Iris pigment epithelial cell (primary cell): ENCODE measurements around the gene CCDC142.
"Not testable (repeated sequence)": the region's sequence is repeated elsewhere in the genome, so short reads cannot be mapped to it uniquely, and the experiment has no call there.

Source experiments
- DNase-seq: peaks from one replicate; pipeline ENCODE4 v3.0.0-alpha.2; 2011; ENCODE audit warnings: low read depth

The CCDC142 gene

GRCh38 chr2:74498500-74499266, 15.9 kb upstream of the CCDC142 start:
- DNase-seq, result peak; percentile 29

GRCh38 chr2:74497777-74498499, 15.1 kb upstream of the CCDC142 start:
- peak; percentile 22 for DNase-seq

- DNase-seq, result no peak
Observed at GRCh38 chr2:74496997-74497776, 14.4 kb upstream of the CCDC142 start.

- DNase-seq, result no peak
Observed at GRCh38 chr2:74495440-74495839, 12.6 kb upstream of the CCDC142 start.

GRCh38 chr2:74493546-74493945, 10.7 kb upstream of the CCDC142 start:
- peak; percentile 10 for DNase-seq

- no peak for DNase-seq
Observed at GRCh38 chr2:74491648-74492544, 9.1 kb upstream of the CCDC142 start.

- no peak for DNase-seq
Observed at GRCh38 chr2:74489906-74490305, 7.1 kb upstream of the CCDC142 start.

- DNase-seq, result no peak
Observed at GRCh38 chr2:74488643-74489481, 6.1 kb upstream of the CCDC142 start.

GRCh38 chr2:74486141-74486540, 3.3 kb upstream of the CCDC142 start:
- no peak for DNase-seq

GRCh38 chr2:74483675-74484164, 922 bp upstream of the CCDC142 start:
- DNase-seq, result not testable (repeated sequence)

GRCh38 chr2:74481961-74482800, 617 bp downstream of the CCDC142 start:
- DNase-seq, result no peak

- no peak for DNase-seq
Observed at GRCh38 chr2:74481431-74481830, 1.4 kb downstream of the CCDC142 start.

GRCh38 chr2:74474899-74475298, 7.9 kb downstream of the CCDC142 start:
- no peak for DNase-seq

GRCh38 chr2:74474481-74474880, 8.3 kb downstream of the CCDC142 start:
- DNase-seq, result no peak

- DNase-seq, result no peak
Observed at GRCh38 chr2:74472945-74473258, 9.9 kb downstream of the CCDC142 start.

GRCh38 chr2:74472086-74472944, 10.5 kb downstream of the CCDC142 start, which contains the start of gene MRPL53:
Gene MRPL53 (minus strand): TSS chr2:74472680. CDS start chr2:74472660, 20 bp downstream.
- DNase-seq, result peak; percentile 95

- no peak for DNase-seq
Observed at GRCh38 chr2:74471332-74472065, 11.3 kb downstream of the CCDC142 start.

- not testable (repeated sequence) for DNase-seq
Observed at GRCh38 chr2:74470742-74471141, 12.1 kb downstream of the CCDC142 start.
